ENCODE results near the gene METTL25.
A peak's percentile ranks its signal among the peaks of the same experiment; 100 is the strongest.

METTL25 gene

GRCh38 chr12:82527165-82527780 is 168.9 kb downstream of the METTL25 start:
- DNase-seq: peak; percentile 63
